G401 (cell line): ENCODE data around the gene COMMD1. TPM values are rescaled to one million over a fixed set of nuclear protein-coding genes. Genes with fewer than 3 reads are reported as not detected.
"Not testable (repeated sequence)": the region's sequence is repeated elsewhere in the genome, so short reads cannot be mapped to it uniquely, and the experiment has no call there.

Experiments
- DNase-seq: peaks from one replicate; pipeline ENCODE4 v3.0.0-alpha.2; 2015; ENCODE audit warnings: low spot score
- in situ Hi-C: cut with HindIII; loops from 2 replicates; pipeline ENCODE4 v1.10.0; 2016; ENCODE audit warnings: low sequenced_read_pairs, mixed read lengths
- total RNA-seq: library from RNA; depleted of rRNA; stranded (reverse); fragments of >200 nt; shearing (Covaris generic); gene quantifications from 2 replicates; pipeline ENCODE4 v1.2.3, GENCODE V29; 2014

The COMMD1 gene
- total RNA-seq, 1 experiment from 2014 or later: 56.9 TPM

GRCh38 chr2:61920548-61920947 is 15.1 kb downstream of the COMMD1 start:
- no peak for DNase-seq
- in situ Hi-C loops: no loop called here

- in situ Hi-C loops: no loop called here
- DNase-seq: no peak
Observed at GRCh38 chr2:61922714-61923113, 17.2 kb downstream of the COMMD1 start.

- in situ Hi-C loops: no loop called here
Observed at GRCh38 chr2:61924895-61925663, 19.6 kb downstream of the COMMD1 start.

GRCh38 chr2:61926531-61927477 is 21.3 kb downstream of the COMMD1 start:
- no peak for DNase-seq
- in situ Hi-C loops: no loop called here

More at GRCh38 chr2:61924895-61925663, 19.6 kb downstream of the COMMD1 start:
- no peak for DNase-seq

- DNase-seq: no peak
- in situ Hi-C loops: no loop called here
Observed at GRCh38 chr2:61928826-61929461, 23.5 kb downstream of the COMMD1 start.

GRCh38 chr2:61937098-61937497 is 31.6 kb downstream of the COMMD1 start:
- no peak for DNase-seq
- in situ Hi-C loops: no loop called here

GRCh38 chr2:61937886-61938285 is 32.4 kb downstream of the COMMD1 start:
- DNase-seq: peak; percentile 87
- in situ Hi-C loops: no loop called here

GRCh38 chr2:61938511-61938910 is 33.0 kb downstream of the COMMD1 start:
- in situ Hi-C loops: no loop called here
- peak; percentile 50 for DNase-seq

GRCh38 chr2:61943251-61943650 is 37.8 kb downstream of the COMMD1 start:
- no peak for DNase-seq
- in situ Hi-C loops: no loop called here

- in situ Hi-C loops: no loop called here
- DNase-seq: no peak
Observed at GRCh38 chr2:61946666-61947065, 41.2 kb downstream of the COMMD1 start.

GRCh38 chr2:61948661-61949457 is 43.4 kb downstream of the COMMD1 start:
- in situ Hi-C loops: no loop called here
- no peak for DNase-seq

- in situ Hi-C loops: no loop called here
- DNase-seq: no peak
Observed at GRCh38 chr2:61949458-61949713, 43.9 kb downstream of the COMMD1 start.

GRCh38 chr2:61949714-61950560 is 44.5 kb downstream of the COMMD1 start:
- in situ Hi-C loops: no loop called here
- DNase-seq: no peak

GRCh38 chr2:61950571-61951315 is 45.3 kb downstream of the COMMD1 start:
- no peak for DNase-seq
- in situ Hi-C loops: no loop called here

- in situ Hi-C loops: no loop called here
Observed at GRCh38 chr2:61951881-61952280, 46.4 kb downstream of the COMMD1 start.

GRCh38 chr2:61952288-61952687 is 46.8 kb downstream of the COMMD1 start:
- no peak for DNase-seq

More at GRCh38 chr2:61951881-61952280, 46.4 kb downstream of the COMMD1 start:
- DNase-seq: no peak

GRCh38 chr2:61954856-61955255 is 49.4 kb downstream of the COMMD1 start:
- in situ Hi-C loops, DNase-seq: not testable (repeated sequence)

More at GRCh38 chr2:61952288-61952687, 46.8 kb downstream of the COMMD1 start:
- in situ Hi-C loops: no loop called here
